Nephron progenitor cell (in vitro differentiated cells): ENCODE data around the gene PKHD1.

Experiments
- DNase-seq: peaks from one replicate; pipeline ENCODE4 v3.0.0; 2021
- H3K27ac Mint-ChIP-seq: 2 replicates; pipeline ENCODE4 v1.8.0; 2021; ENCODE audit warnings: mild to moderate bottlenecking, moderate library complexity, mixed read lengths
- H3K27me3 Mint-ChIP-seq: 2 replicates; pipeline ENCODE4 v1.8.0; 2021; ENCODE audit warnings: mild to moderate bottlenecking, low read depth, mixed read lengths; ENCODE audit not compliant: poor library complexity
- H3K36me3 Mint-ChIP-seq: 2 replicates; pipeline ENCODE4 v1.8.0; 2021; ENCODE audit warnings: low read depth, mixed read lengths
- H3K4me1 Mint-ChIP-seq: 2 replicates; pipeline ENCODE4 v1.8.0; 2021; ENCODE audit warnings: mixed read lengths
- H3K4me3 Mint-ChIP-seq: 2 replicates; pipeline ENCODE4 v1.8.0; 2021; ENCODE audit warnings: mild to moderate bottlenecking, moderate library complexity, mixed read lengths
- H3K9me3 Mint-ChIP-seq: 2 replicates; pipeline ENCODE4 v1.8.0; 2021; ENCODE audit warnings: mild to moderate bottlenecking, moderate library complexity, mixed read lengths
- CTCF ChIP-seq: fragments of 200-600 bp; sonication (generic); IDR thresholded peaks from 2 replicates; pipeline ENCODE4 v1.5.0; 2021; ENCODE audit warnings: antibody characterized with exemption

Gene PKHD1

GRCh38 chr6:51936531-51937290 is 150.7 kb downstream of the PKHD1 start:
- Mint-ChIP-seq H3K27me3 (peaks cover 7% of the 10 kb centered on the region), H3K4me3 (no peak overlapping the region), H3K4me1 (no peaks in the 10 kb centered on the region), H3K27ac (no peak overlapping the region), H3K36me3 (no peaks in the 10 kb centered on the region), H3K9me3 (peaks cover 16% of the 10 kb centered on the region)
- no peak for TF ChIP-seq CTCF
- DNase-seq: no peak

- TF ChIP-seq CTCF: peak; percentile 30
- H3K4me1 Mint-ChIP-seq: no peaks in the 10 kb centered on the region
- no peak overlapping the region for H3K27ac Mint-ChIP-seq
- no peaks in the 10 kb centered on the region for H3K36me3 Mint-ChIP-seq
- peaks cover 5% of the 10 kb centered on the region for H3K27me3 Mint-ChIP-seq
- H3K4me3 Mint-ChIP-seq: no peak overlapping the region
- peaks cover under 1% of the 10 kb centered on the region for H3K9me3 Mint-ChIP-seq
- DNase-seq: peak; percentile 3
These were observed 153.3 kb downstream of the PKHD1 start for GRCh38 chr6:51934098-51934497.

GRCh38 chr6:51932956-51933355 is 154.5 kb downstream of the PKHD1 start:
- Mint-ChIP-seq H3K36me3 (no peaks in the 10 kb centered on the region), H3K27ac (no peak overlapping the region), H3K4me3 (no peak overlapping the region), H3K4me1 (no peaks in the 10 kb centered on the region), H3K27me3 (no peaks in the 10 kb centered on the region), H3K9me3 (no peaks in the 10 kb centered on the region)
- no peak for DNase-seq
- no peak for TF ChIP-seq CTCF

GRCh38 chr6:51930602-51931001 is 156.8 kb downstream of the PKHD1 start:
- Mint-ChIP-seq H3K27ac (no peak overlapping the region), H3K4me3 (no peak overlapping the region), H3K36me3 (no peaks in the 10 kb centered on the region), H3K4me1 (no peaks in the 10 kb centered on the region), H3K9me3 (no peaks in the 10 kb centered on the region), H3K27me3 (no peaks in the 10 kb centered on the region)
- no peak for TF ChIP-seq CTCF
- DNase-seq: no peak

GRCh38 chr6:51929934-51930574 is 157.4 kb downstream of the PKHD1 start:
- Mint-ChIP-seq H3K27ac (no peak overlapping the region), H3K4me1 (no peaks in the 10 kb centered on the region), H3K4me3 (no peak overlapping the region), H3K27me3 (no peaks in the 10 kb centered on the region), H3K36me3 (no peaks in the 10 kb centered on the region), H3K9me3 (no peaks in the 10 kb centered on the region)
- no peak for DNase-seq
- no peak for TF ChIP-seq CTCF

- Mint-ChIP-seq H3K4me1 (no peaks in the 10 kb centered on the region), H3K4me3 (no peak overlapping the region), H3K36me3 (no peaks in the 10 kb centered on the region), H3K27ac (no peak overlapping the region), H3K27me3 (no peaks in the 10 kb centered on the region), H3K9me3 (peaks cover 7% of the 10 kb centered on the region)
- no peak for TF ChIP-seq CTCF
- DNase-seq: no peak
These were observed 159.1 kb downstream of the PKHD1 start for GRCh38 chr6:51928320-51928719.
